ENCODE results near the gene ZNF625. TPM values are rescaled to one million over a fixed set of nuclear protein-coding genes. Genes with fewer than 3 reads are reported as not detected.
"Not testable (repeated sequence)": the region's sequence is repeated elsewhere in the genome, so short reads cannot be mapped to it uniquely, and the experiment has no call there.

ZNF625 gene
- total RNA-seq, 1 donor from 2014 or later = 4.0 TPM

DNA sequence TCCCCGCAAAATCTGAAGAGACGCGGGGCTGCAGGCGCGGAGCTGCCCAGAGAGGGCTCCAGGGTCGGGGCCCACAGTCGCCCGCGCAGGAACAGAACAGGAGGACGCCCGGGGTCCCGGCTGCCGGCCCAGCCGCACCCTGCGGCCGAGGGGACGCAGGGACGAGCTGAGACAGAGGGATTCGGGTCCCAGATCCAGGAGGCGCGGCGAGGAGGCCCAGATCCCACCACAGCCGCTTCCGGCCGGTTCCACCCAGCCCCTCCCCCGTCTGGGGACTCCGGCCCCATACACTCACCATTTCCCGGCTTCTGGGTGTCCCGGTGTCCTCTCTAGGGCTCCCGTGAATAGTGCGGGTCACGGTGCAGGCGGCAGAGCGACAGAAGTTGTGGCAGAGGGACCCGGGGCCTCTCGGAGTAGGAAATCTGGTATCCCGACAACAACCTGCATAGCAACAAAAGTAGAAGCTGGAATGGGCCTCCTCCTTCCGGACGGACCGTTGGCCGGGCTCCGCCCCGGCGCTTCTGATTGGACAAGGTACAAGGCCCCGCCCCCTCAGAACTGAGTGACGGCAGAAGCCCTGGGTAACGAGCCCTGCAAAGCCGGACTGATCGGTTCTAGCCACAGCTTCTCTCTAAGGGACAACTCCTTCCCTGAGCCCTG lies 16.5 kb downstream of the ZNF625 start, which contains the start of gene ZNF20:
TSS of gene ZNF20 (minus strand) at position 466 of the 660 bp plus-strand sequence. CDS start at position 298, 168 bp downstream.
- intact Hi-C loops (cut with micrococcal nuclease) = loop anchor here (1.0 kb wide), 5 partner anchors 22 to 326 kb away; partner anchors contain the start of genes ZNF44 and ZNF440

DNA sequence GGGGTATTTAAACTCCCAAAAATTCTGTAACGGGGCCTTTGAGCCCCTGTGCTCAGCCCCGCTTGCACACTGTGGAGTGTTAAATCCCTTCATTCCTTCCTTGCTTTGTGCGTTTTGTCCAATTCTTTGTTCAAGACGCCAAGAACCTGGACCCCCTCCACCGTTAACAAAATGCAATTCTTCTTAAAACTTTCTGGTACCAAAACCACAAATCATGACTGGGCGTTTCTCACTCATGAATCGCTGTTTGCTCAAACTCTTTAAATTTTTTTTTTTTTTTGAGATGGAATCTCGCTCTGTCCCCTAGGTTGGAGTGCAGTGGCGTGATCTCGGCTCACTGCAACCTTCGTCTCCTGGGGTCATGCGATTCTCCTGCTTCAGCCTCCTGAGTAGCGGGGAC lies 17.3 kb downstream of the ZNF625 start:
- intact Hi-C loops (cut with micrococcal nuclease) = no loop called here

- intact Hi-C loops (cut with micrococcal nuclease) = no loop called here
These were observed 19.2 kb downstream of the ZNF625 start for GRCh38 chr19:12137221-12137940.

DNA sequence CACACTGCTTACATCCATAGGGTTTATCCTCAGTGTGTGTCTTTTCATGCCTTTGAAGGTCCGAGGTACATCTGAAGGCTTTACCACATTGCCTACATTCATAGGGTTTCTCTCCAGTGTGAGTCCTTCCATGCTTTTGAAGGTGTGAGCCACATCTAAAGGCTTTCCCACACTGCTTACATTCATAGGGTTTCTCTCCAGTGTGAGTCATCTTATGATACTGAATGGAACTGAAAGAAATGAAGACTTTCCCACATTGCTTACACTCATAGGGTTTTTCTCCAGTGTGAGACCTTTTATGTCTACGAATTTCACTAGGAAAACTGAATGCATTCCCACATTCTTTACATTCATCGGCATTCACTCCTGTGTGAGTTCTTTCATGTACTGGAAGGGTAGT lies 23.5 kb downstream of the ZNF625 start:
- intact Hi-C loops (cut with micrococcal nuclease) = no loop called here

- intact Hi-C loops (cut with micrococcal nuclease) = no loop called here
These were observed 29.8 kb downstream of the ZNF625 start for GRCh38 chr19:12126707-12127106.

GRCh38 chr19:12117201-12117970 lies 39.1 kb downstream of the ZNF625 start:
- intact Hi-C loops (cut with micrococcal nuclease) = no loop called here

GRCh38 chr19:12113121-12113520 lies 43.4 kb downstream of the ZNF625 start:
- intact Hi-C loops (cut with micrococcal nuclease) = no loop called here

GRCh38 chr19:12112701-12113100 lies 43.8 kb downstream of the ZNF625 start:
- intact Hi-C loops (cut with micrococcal nuclease) = no loop called here

- intact Hi-C loops (cut with micrococcal nuclease) = no loop called here
These were observed 44.4 kb downstream of the ZNF625 start for GRCh38 chr19:12111943-12112637.

GRCh38 chr19:12111176-12111575 lies 45.4 kb downstream of the ZNF625 start:
- intact Hi-C loops (cut with micrococcal nuclease) = no loop called here

- intact Hi-C loops (cut with micrococcal nuclease) = not testable (repeated sequence)
These were observed 52.6 kb downstream of the ZNF625 start for GRCh38 chr19:12103909-12104308.

GRCh38 chr19:12098040-12098439 lies 58.5 kb downstream of the ZNF625 start:
- intact Hi-C loops (cut with micrococcal nuclease) = no loop called here

DNA sequence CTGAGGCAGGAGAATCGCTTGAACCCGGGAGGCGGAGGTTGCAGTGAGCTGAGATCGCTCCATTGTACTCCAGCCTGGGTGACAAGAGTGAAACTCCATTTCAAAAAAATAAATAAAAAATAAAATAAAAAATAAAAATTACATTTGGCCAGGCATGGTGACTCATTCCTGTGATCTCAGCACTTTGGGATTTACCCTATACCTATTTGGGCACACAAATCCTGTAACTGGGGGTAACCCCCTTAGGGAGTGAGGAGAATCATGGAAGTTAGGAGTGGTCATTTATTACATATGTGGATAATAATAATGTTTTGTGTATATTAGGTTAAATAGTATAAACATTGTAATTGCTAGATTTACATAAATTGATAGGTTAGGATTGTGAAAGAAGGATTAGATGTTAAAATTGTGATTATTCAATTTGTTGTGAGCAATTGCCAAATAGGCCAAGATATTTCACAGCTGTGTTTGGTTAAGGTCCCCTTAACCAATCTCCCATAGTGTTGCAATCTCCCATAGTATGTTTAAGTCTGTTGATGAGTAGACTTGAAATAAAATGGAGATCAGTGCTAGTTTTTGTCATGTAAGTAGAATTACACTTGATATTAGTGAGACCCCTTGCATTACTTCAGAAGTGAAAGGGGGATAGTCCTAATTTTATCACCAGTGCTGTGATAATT lies 61.3 kb downstream of the ZNF625 start:
- intact Hi-C loops (cut with micrococcal nuclease) = no loop called here

Other genes starting within 250 kb of the ZNF625 start
- 15.8 and 16.4 TPM in 2 replicates for gene ZNF700, start 231.6 kb downstream of the ZNF625 start, total RNA-seq
- gene ZNF763, start 191.7 kb downstream of the ZNF625 start, total RNA-seq = 1.1 and 1.7 TPM in 2 replicates
- 0.29 and 0.46 TPM in 2 replicates for gene ZNF433, start 121.1 kb downstream of the ZNF625 start, total RNA-seq
- 0.32 and 0.54 TPM in 2 replicates for gene ZNF878, start 103.8 kb downstream of the ZNF625 start, total RNA-seq
- gene ZNF844, start 92.0 kb downstream of the ZNF625 start, total RNA-seq = 0.54 and 0.78 TPM in 2 replicates
- gene ZNF20, start 16.4 kb downstream of the ZNF625 start, total RNA-seq = 1.2 and 4.5 TPM in 2 replicates
- gene ZNF136, start 6.4 kb upstream of the ZNF625 start, total RNA-seq = 13.1 and 17.5 TPM in 2 replicates
- 13.9 and 14.0 TPM in 2 replicates for gene ZNF44, start 138.1 kb upstream of the ZNF625 start, total RNA-seq
- gene ZNF563, start 176.9 kb upstream of the ZNF625 start, total RNA-seq = 2.2 and 2.5 TPM in 2 replicates
- gene ZNF442, start 208.9 kb upstream of the ZNF625 start, total RNA-seq = 0.59 and 1.1 TPM in 2 replicates
- 3.9 and 4.2 TPM in 2 replicates for gene ZNF799, start 244.5 kb upstream of the ZNF625 start, total RNA-seq

Measured in T-helper 1 cell treated with Interleukin-12 subunit alpha and Interleukin-12 subunit beta and Interleukin-4 antibody, amounts not matched to agents 30 ng/mL and 1 ng/mL, for 36 hours (primary cell).